ENCODE results near the gene SERGEF.

Gene SERGEF

DNA sequence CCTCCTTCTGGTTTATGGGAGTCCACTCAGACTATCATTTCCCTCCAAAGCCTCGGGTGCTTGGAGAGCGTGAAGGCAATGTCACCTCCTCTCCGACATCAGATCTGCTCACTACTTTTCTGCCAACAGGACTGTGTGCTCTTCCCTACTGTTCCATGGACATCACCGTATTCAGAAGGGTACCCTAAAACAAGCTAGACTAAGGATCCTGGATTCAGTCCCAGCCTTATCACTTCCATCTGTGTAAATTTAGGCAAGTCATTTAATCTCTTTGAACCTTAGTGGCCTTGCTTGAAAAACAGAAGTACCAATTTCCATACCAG is 200.0 kb downstream of the SERGEF start:
- no peak for DNase-seq (ENCODE audit: low read depth, low spot score)
- H3K36me3 ChIP-seq (ENCODE audit: insufficient read depth, insufficient read length, low read length) = no peaks in the 10 kb centered on the region
- no peaks in the 10 kb centered on the region for H3K4me1 ChIP-seq (ENCODE audit: insufficient read depth, insufficient read length)
- H3K9ac ChIP-seq (ENCODE audit: insufficient read length, low read depth) = no peak overlapping the region
- TF ChIP-seq YY1 (IDR thresholded peaks at IDR 0.05; ENCODE audit: insufficient read depth, insufficient read length) = no peak
- no peak for TF ChIP-seq SUZ12 (IDR thresholded peaks at IDR 0.05; ENCODE audit: extremely low read depth, insufficient read depth, insufficient read length)
- TF ChIP-seq ZNF274 (IDR thresholded peaks at IDR 0.05; ENCODE audit: low read depth, low read length) = no peak
- no peaks in the 10 kb centered on the region for H3K9me3 ChIP-seq (ENCODE audit: insufficient read depth, low read length)
- no peaks in the 10 kb centered on the region for H3K27me3 ChIP-seq (ENCODE audit: insufficient read depth, insufficient read length)
- no peak overlapping the region for H3K4me3 ChIP-seq (ENCODE audit: insufficient read length, low read depth)

DNA sequence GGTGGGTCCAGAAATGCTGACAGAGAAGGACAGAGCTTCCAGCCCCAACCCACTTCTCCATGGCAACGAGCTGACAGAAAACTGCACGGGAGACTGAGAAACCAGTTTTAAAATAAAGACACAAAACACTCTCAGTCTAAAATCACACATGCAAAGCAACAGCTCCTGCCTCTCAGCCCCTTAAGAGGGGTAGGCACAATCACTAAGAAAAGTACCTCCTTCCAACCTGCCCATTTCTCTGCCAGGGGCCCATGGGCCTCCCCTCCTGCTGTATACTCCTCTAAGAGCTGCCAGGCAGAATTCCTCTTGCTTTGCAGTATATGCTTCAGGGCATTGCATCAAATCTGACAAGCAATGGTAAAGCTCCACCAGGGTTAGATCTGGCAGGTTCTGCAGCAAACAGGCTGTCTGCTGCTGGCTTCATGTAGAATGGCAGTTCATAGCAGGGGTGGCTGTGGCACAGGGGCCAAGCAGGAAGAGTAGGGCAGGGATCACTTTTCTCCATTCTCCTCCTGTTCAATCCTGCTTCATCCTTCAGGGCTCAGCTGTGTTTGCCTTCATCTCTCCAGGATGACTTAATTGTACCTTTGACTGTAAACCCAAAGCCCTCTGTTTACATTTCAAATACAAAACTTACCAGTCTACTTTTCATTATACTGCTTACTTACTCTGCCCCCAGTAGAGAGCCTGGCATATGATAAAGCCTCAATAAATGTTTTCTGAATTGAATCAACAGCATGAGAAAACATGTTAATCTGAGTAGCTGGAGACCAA is 200.6 kb downstream of the SERGEF start:
- DNase-seq (ENCODE audit: low read depth, low spot score) = no peak
- H3K9me3 ChIP-seq (ENCODE audit: insufficient read depth, low read length) = no peaks in the 10 kb centered on the region
- no peaks in the 10 kb centered on the region for H3K36me3 ChIP-seq (ENCODE audit: insufficient read depth, insufficient read length, low read length)
- no peak overlapping the region for H3K9ac ChIP-seq (ENCODE audit: insufficient read length, low read depth)
- H3K4me3 ChIP-seq (ENCODE audit: insufficient read length, low read depth) = no peak overlapping the region
- TF ChIP-seq ZNF274 (IDR thresholded peaks at IDR 0.05; ENCODE audit: low read depth, low read length) = no peak
- TF ChIP-seq YY1 (IDR thresholded peaks at IDR 0.05; ENCODE audit: insufficient read depth, insufficient read length) = no peak
- TF ChIP-seq SUZ12 (IDR thresholded peaks at IDR 0.05; ENCODE audit: extremely low read depth, insufficient read depth, insufficient read length) = no peak
- no peaks in the 10 kb centered on the region for H3K4me1 ChIP-seq (ENCODE audit: insufficient read depth, insufficient read length)
- H3K27me3 ChIP-seq (ENCODE audit: insufficient read depth, insufficient read length) = no peaks in the 10 kb centered on the region

DNA sequence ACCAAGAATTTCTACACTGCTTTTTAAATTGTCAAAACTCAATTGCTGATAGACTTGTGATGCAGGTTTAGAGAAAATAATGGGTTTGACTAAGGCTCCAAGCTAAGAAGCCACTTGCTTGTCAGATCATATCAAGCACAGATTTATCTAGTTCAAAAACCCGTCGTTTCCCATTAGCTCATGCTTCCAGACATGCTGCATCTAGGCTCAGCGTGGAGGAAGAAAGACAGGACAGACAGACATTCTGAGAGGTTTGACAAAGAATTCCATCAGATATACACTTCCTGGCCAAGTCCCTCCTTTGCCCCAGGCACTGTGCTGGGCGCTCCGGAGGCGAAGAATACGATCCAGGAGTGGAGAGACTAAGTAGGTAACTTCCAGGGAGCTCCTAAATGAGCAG is 201.5 kb downstream of the SERGEF start:
- no peaks in the 10 kb centered on the region for H3K9me3 ChIP-seq (ENCODE audit: insufficient read depth, low read length)
- no peak overlapping the region for H3K4me3 ChIP-seq (ENCODE audit: insufficient read length, low read depth)
- no peak overlapping the region for H3K9ac ChIP-seq (ENCODE audit: insufficient read length, low read depth)
- no peaks in the 10 kb centered on the region for H3K36me3 ChIP-seq (ENCODE audit: insufficient read depth, insufficient read length, low read length)
- no peak for DNase-seq (ENCODE audit: low read depth, low spot score)
- no peaks in the 10 kb centered on the region for H3K4me1 ChIP-seq (ENCODE audit: insufficient read depth, insufficient read length)
- TF ChIP-seq SUZ12 (IDR thresholded peaks at IDR 0.05; ENCODE audit: extremely low read depth, insufficient read depth, insufficient read length) (no peak), ZNF274 (IDR thresholded peaks at IDR 0.05; ENCODE audit: low read depth, low read length) (no peak), YY1 (IDR thresholded peaks at IDR 0.05; ENCODE audit: insufficient read depth, insufficient read length) (no peak)
- H3K27me3 ChIP-seq (ENCODE audit: insufficient read depth, insufficient read length) = no peaks in the 10 kb centered on the region

DNA sequence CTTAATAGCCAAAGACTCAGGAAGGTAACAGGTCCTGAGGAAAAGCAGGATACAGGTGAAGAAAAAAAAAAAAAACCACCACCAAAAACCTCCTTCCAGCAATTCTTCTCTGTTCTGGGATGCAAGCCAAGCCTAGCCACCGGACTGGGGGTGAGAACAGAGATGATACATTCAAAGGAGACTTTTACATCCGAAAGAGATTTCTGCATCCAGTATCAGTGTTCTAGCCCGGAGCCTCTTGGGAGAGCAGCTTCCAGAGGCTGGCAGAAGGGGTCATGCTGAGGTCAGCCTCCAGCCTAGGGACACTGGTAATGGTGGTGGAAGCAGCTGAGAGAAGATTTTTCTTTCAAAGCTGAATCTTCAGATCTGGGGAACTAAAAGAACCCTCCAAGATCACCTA is 202.1 kb downstream of the SERGEF start:
- no peak overlapping the region for H3K9ac ChIP-seq (ENCODE audit: insufficient read length, low read depth)
- DNase-seq (ENCODE audit: low read depth, low spot score) = no peak
- H3K27me3 ChIP-seq (ENCODE audit: insufficient read depth, insufficient read length) = no peaks in the 10 kb centered on the region
- no peak overlapping the region for H3K4me3 ChIP-seq (ENCODE audit: insufficient read length, low read depth)
- H3K9me3 ChIP-seq (ENCODE audit: insufficient read depth, low read length) = no peaks in the 10 kb centered on the region
- H3K36me3 ChIP-seq (ENCODE audit: insufficient read depth, insufficient read length, low read length) = no peaks in the 10 kb centered on the region
- no peaks in the 10 kb centered on the region for H3K4me1 ChIP-seq (ENCODE audit: insufficient read depth, insufficient read length)
- no peak for TF ChIP-seq SUZ12 (IDR thresholded peaks at IDR 0.05; ENCODE audit: extremely low read depth, insufficient read depth, insufficient read length)
- TF ChIP-seq YY1 (IDR thresholded peaks at IDR 0.05; ENCODE audit: insufficient read depth, insufficient read length) = no peak
- TF ChIP-seq ZNF274 (IDR thresholded peaks at IDR 0.05; ENCODE audit: low read depth, low read length) = no peak

- no peaks in the 10 kb centered on the region for H3K4me1 ChIP-seq (ENCODE audit: insufficient read depth, insufficient read length)
- H3K9me3 ChIP-seq (ENCODE audit: insufficient read depth, low read length) = no peaks in the 10 kb centered on the region
- H3K36me3 ChIP-seq (ENCODE audit: insufficient read depth, insufficient read length, low read length) = no peaks in the 10 kb centered on the region
- no peak overlapping the region for H3K9ac ChIP-seq (ENCODE audit: insufficient read length, low read depth)
- DNase-seq (ENCODE audit: low read depth, low spot score) = no peak
- no peaks in the 10 kb centered on the region for H3K27me3 ChIP-seq (ENCODE audit: insufficient read depth, insufficient read length)
- no peak for TF ChIP-seq YY1 (IDR thresholded peaks at IDR 0.05; ENCODE audit: insufficient read depth, insufficient read length)
- TF ChIP-seq SUZ12 (IDR thresholded peaks at IDR 0.05; ENCODE audit: extremely low read depth, insufficient read depth, insufficient read length) = no peak
- TF ChIP-seq ZNF274 (IDR thresholded peaks at IDR 0.05; ENCODE audit: low read depth, low read length) = no peak
- no peak overlapping the region for H3K4me3 ChIP-seq (ENCODE audit: insufficient read length, low read depth)
Measured at GRCh38 chr11:17810041-17810440, 202.8 kb downstream of the SERGEF start.

DNA sequence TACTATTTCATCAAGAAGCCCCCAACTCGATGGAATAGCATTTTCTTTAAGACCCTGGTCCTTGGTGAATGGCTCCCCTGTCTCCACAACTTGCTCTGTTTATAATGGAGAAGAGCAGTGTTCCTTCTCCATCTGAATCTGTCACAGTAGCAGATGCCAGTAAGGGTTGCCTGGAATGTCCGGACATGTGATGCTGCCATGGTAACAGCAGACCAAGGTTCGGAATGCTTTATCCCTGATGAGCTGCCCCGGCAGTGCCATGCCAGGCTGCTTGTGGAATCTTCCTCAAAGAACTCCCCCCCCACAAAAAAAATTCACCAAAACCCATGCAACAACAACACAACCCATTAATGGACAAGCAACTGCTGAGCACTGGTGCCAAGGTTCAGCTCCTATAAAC is 205.8 kb downstream of the SERGEF start:
- Histone ChIP-seq H3K27me3 (ENCODE audit: insufficient read depth, insufficient read length) (no peaks in the 10 kb centered on the region), H3K9ac (ENCODE audit: insufficient read length, low read depth) (no peak overlapping the region), H3K9me3 (ENCODE audit: insufficient read depth, low read length) (no peaks in the 10 kb centered on the region), H3K36me3 (ENCODE audit: insufficient read depth, insufficient read length, low read length) (no peaks in the 10 kb centered on the region), H3K4me3 (ENCODE audit: insufficient read length, low read depth) (no peak overlapping the region), H3K4me1 (ENCODE audit: insufficient read depth, insufficient read length) (peaks cover 6% of the 10 kb centered on the region)
- TF ChIP-seq SUZ12 (IDR thresholded peaks at IDR 0.05; ENCODE audit: extremely low read depth, insufficient read depth, insufficient read length) = no peak
- no peak for TF ChIP-seq YY1 (IDR thresholded peaks at IDR 0.05; ENCODE audit: insufficient read depth, insufficient read length)
- TF ChIP-seq ZNF274 (IDR thresholded peaks at IDR 0.05; ENCODE audit: low read depth, low read length) = no peak
- DNase-seq (ENCODE audit: low read depth, low spot score) = no peak

DNA sequence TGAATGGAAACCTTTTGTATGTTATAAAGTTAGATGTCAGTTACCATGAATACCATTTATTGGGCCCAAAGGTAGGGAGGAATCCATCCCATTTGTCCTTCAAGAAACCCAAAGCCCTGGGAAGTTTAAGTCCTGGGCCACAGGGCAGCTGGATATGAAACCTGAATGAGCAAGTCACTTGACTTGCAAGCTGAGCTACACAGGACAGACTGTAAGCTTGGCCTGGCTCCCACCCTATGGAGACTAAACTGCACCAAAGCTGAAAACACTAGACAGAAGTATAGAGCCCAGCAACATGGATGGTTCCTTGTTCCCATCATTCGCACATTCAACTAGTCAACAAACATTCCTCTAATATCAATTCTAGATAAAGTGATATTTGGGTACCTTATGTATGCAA is 207.0 kb downstream of the SERGEF start:
- no peaks in the 10 kb centered on the region for H3K36me3 ChIP-seq (ENCODE audit: insufficient read depth, insufficient read length, low read length)
- no peaks in the 10 kb centered on the region for H3K9me3 ChIP-seq (ENCODE audit: insufficient read depth, low read length)
- H3K4me1 ChIP-seq (ENCODE audit: insufficient read depth, insufficient read length) = peaks cover 6% of the 10 kb centered on the region
- no peak for TF ChIP-seq SUZ12 (IDR thresholded peaks at IDR 0.05; ENCODE audit: extremely low read depth, insufficient read depth, insufficient read length)
- H3K27me3 ChIP-seq (ENCODE audit: insufficient read depth, insufficient read length) = no peaks in the 10 kb centered on the region
- no peak overlapping the region for H3K9ac ChIP-seq (ENCODE audit: insufficient read length, low read depth)
- no peak for DNase-seq (ENCODE audit: low read depth, low spot score)
- H3K4me3 ChIP-seq (ENCODE audit: insufficient read length, low read depth) = no peak overlapping the region

All from NT2/D1 (cell line).